K562 (cell line): ENCODE measurements around the gene KIF26B. TPM values are rescaled to one million over a fixed set of nuclear protein-coding genes. Genes with fewer than 3 reads are reported as not detected.

Source experiments
- ATAC-seq: fragments of 200-7000 bp; cut with Tn5 transposase; 3 replicates; pipeline ENCODE4 v1.9.1; 2020; ENCODE audit warnings: moderate library complexity
- BruUV-seq: library from RNA; stranded (reverse); fragments of 400-500 nt; replicated peaks from 2 replicates; lab custom pipeline; 2021; lab: Mats Ljungman, UMichigan
- CTCF ChIA-PET: fragments of 300-600 bp; formaldehyde crosslinking; extraction: SDS; loops from one replicate; lab custom pipeline; 2021; ENCODE audit warnings: low intra/inter-chr PET ratio; lab: Yijun Ruan, JAX
- POLR2A ChIA-PET: fragments of 300-600, 350-650 bp; sonication (Branson Sonifier 250); formaldehyde crosslinking; extraction: SDS; loops from one replicate; lab custom pipeline; 2021; ENCODE audit warnings: antibody characterized with exemption, inconsistent platforms; lab: Yijun Ruan, JAX
- DNase-seq, 4 experiments: peaks; one replicate each; pipeline versions ENCODE4 v3.0.0 to v3.0.0-alpha.2; 2011 to 2018; ENCODE audit warnings: low spot score in 3 of 4, mixed read lengths in 3 of 4; ENCODE audit errors: extremely low read depth in 1 of 4
- FAIRE-seq: peaks from 2 replicates; lab custom pipeline; 2011; peaks lifted over from hg19 to GRCh38; lab: Jason Lieb, UNC
- H2AFZ ChIP-seq: 2 replicates; pipeline ENCODE4 v1.6.0; 2011; ENCODE audit warnings: low read depth, low read length, control low read depth, inconsistent platforms
- H3K27ac ChIP-seq: fragments of 200-600 bp; 3 replicates; pipeline ENCODE4 v1.8.0; 2011; ENCODE audit warnings: low read depth, mild to moderate bottlenecking, control low read depth, inconsistent platforms, low read length, moderate library complexity, mixed read lengths; ENCODE audit errors: extremely low read depth
- H3K27me3 ChIP-seq, 2 experiments: fragments of 300-600 bp in 1 of 2; 2 replicates in 1 of 2; 3 replicates in 1 of 2; pipeline versions ENCODE4 v1.6.0 to v1.8.0; 2011; ENCODE audit warnings: inconsistent platforms in 2 of 2, low read length in 2 of 2, mild to moderate bottlenecking in 1 of 2, mixed read lengths in 1 of 2, moderate library complexity in 1 of 2; ENCODE audit not compliant: control insufficient read depth in 2 of 2, insufficient read depth in 2 of 2
- H3K36me3 ChIP-seq: fragments of 300-600 bp; 3 replicates; pipeline ENCODE4 v1.8.0; 2011; ENCODE audit warnings: mild to moderate bottlenecking, low read length, inconsistent platforms; ENCODE audit not compliant: control insufficient read depth, insufficient read depth
- H3K4me1 ChIP-seq, 2 experiments: fragments of 200-600 bp in 1 of 2; replicated peaks in 1 of 2; 2 replicates in 1 of 2; 3 replicates in 1 of 2; pipeline versions ENCODE4 v1.5.1 to v1.8.0; 2011; ENCODE audit warnings: inconsistent platforms in 2 of 2, low read length in 2 of 2, mild to moderate bottlenecking in 1 of 2, mixed read lengths in 1 of 2, moderate library complexity in 1 of 2; ENCODE audit not compliant: control insufficient read depth in 2 of 2, insufficient read depth in 2 of 2
- H3K4me2 ChIP-seq: 2 replicates; pipeline ENCODE4 v1.6.1; 2011; ENCODE audit warnings: low read length, control low read depth, inconsistent platforms, mixed read lengths; ENCODE audit not compliant: insufficient read depth
- H3K4me3 ChIP-seq: fragments of 200-600 bp; sonication (generic), shearing (Covaris generic); 2 replicates; pipeline ENCODE4 v1.5.1; 2016; ENCODE audit warnings: control low read depth, inconsistent platforms
- H3K79me2 ChIP-seq: fragments of 200-600 bp; 3 replicates; pipeline ENCODE4 v1.8.0; 2011; ENCODE audit warnings: low read length, inconsistent platforms; ENCODE audit not compliant: control insufficient read depth, insufficient read depth
- H3K9ac ChIP-seq, 2 experiments: 2 replicates each; pipeline versions ENCODE4 v1.6.0 to v1.6.1; 2011; ENCODE audit warnings: low read depth in 2 of 2, low read length in 2 of 2, control low read depth in 1 of 2, inconsistent platforms in 1 of 2, mild to moderate bottlenecking in 1 of 2, mixed read lengths in 1 of 2; ENCODE audit not compliant: insufficient read depth in 1 of 2
- H3K9me1 ChIP-seq: one replicate; pipeline ENCODE4 v1.6.0; 2011; ENCODE audit warnings: inconsistent platforms, mild to moderate bottlenecking, low read length, moderate library complexity; ENCODE audit not compliant: control insufficient read depth, insufficient read depth
- H3K9me3 ChIP-seq: replicated peaks from 2 replicates; pipeline ENCODE4 v1.5.1; 2011; ENCODE audit warnings: low read depth, low read length, inconsistent platforms; ENCODE audit not compliant: control insufficient read depth, insufficient read depth
- H4K20me1 ChIP-seq: replicated peaks from 2 replicates; pipeline ENCODE4 v1.6.1; 2011; ENCODE audit warnings: low read length, inconsistent platforms, mixed read lengths; ENCODE audit not compliant: control insufficient read depth, insufficient read depth
- FOXJ2 ChIP-seq: fragments of 200-800 bp; sonication (Bioruptor generic); IDR thresholded peaks from 2 replicates; pipeline ENCODE4 v1.6.1; 2016; ENCODE audit warnings: missing genetic modification characterization, missing compliant biosample characterization
- MEF2D ChIP-seq: conservative IDR thresholded peaks from 2 replicates; pipeline ENCODE4 v1.6.1; 2016; ENCODE audit warnings: low read depth, missing genetic modification characterization, missing compliant biosample characterization
- NFATC3 ChIP-seq: fragments of 450-650 bp; IDR thresholded peaks from 2 replicates; pipeline ENCODE4 v1.6.1; 2017; ENCODE audit warnings: mild to moderate bottlenecking
- PTBP1 ChIP-seq: fragments of 200-400 bp; formaldehyde crosslinking; IDR thresholded peaks from 2 replicates; pipeline ENCODE4 v1.6.1; 2017; ENCODE audit warnings: low read depth, low read length
- RAD21 ChIP-seq, 2 experiments: fragments of 250-450 bp in 1 of 2; fragments of 450-650 bp in 1 of 2; sonication (Bioruptor Pico) in 1 of 2; formaldehyde crosslinking in 1 of 2; IDR thresholded peaks in 1 of 2; conservative IDR thresholded peaks in 1 of 2; 2 replicates each; pipeline versions ENCODE4 v1.4.0 to v1.8.0; 2020 to 2022; ENCODE audit warnings: mild to moderate bottlenecking in 2 of 2, moderate library complexity in 1 of 2
- SNRNP70 ChIP-seq: fragments of 200-400 bp; formaldehyde crosslinking; optimal IDR thresholded peaks from 2 replicates; pipeline ENCODE3; 2017; ENCODE audit warnings: low read depth, low read length
- ZNF384 ChIP-seq: IDR thresholded peaks from 2 replicates; pipeline ENCODE4 v1.6.1; 2012; ENCODE audit warnings: low read depth, low read length, improper control_type of control experiment
- WGBS: fragments of 100-300 bp; shearing (Covaris generic); methylation state at CpG from one replicate; pipeline ENCODE4 v1.1.6; 2016; ENCODE audit warnings: low coverage, mixed read lengths; ENCODE audit not compliant: insufficient coverage; ENCODE audit errors: missing lambda C conversion rate; 5-methylcytosine and 5-hydroxymethylcytosine counted together
- in situ Hi-C: fragments of 300-500 bp; cut with MboI; formaldehyde crosslinking; loops from 4 replicates; pipeline ENCODE4 v1.15.0; 2018; ENCODE audit warnings: inconsistent platforms, mixed read lengths
- intact Hi-C: fragments of 100-400 bp; cut with micrococcal nuclease; formaldehyde crosslinking; loops from 2 replicates; pipeline ENCODE4 v1.14.2; 2022
- polyA plus RNA-seq, 8 experiments: library from polyadenylated mRNA; depleted of rRNA in 4 of 8; stranded (reverse) in 5 of 8; unstranded in 3 of 8; fragments of >200 nt; fragmentation: Nextera tagmentation in 2 of 8; fragmentation: Illumina TruSeq in 1 of 8; extraction: Ambion mirVana in 2 of 8; extraction: Trizol in 1 of 8; gene quantifications; 2 replicates each; pipeline versions ENCODE4 v1.2.1 to v1.2.3, GENCODE V29; 2011 to 2014; ENCODE audit warnings: inconsistent platforms in 1 of 8, missing spikeins in 1 of 8
- total RNA-seq, 7 experiments: library from RNA; depleted of rRNA in 6 of 7; stranded (reverse); fragments of >200 nt in 6 of 7; fragmentation: Illumina TruSeq in 2 of 7; extraction: Trizol in 2 of 7; gene quantifications; 2 replicates each; pipeline versions ENCODE4 v1.2.1 to v1.2.3, GENCODE V29; 2011 to 2021; ENCODE audit warnings: low replicate concordance in 1 of 7
- TF ChIP-seq, protein P1 (sequence below), 2 experiments: fragments of 450-650 bp; IDR thresholded peaks; 2 replicates each; pipeline ENCODE4 v1.6.1; 2018; ENCODE audit warnings: mild to moderate bottlenecking in 2 of 2, low read depth in 1 of 2; ENCODE audit not compliant: partially characterized antibody in 2 of 2

The KIF26B gene
- total and polyA plus RNA-seq, 9 of the 15 experiments (the other 6 are each of a cell fraction or from before 2014, with no cell fraction given), result 0.02 to 0.08 (median 0.03) TPM; not detected in 6

GRCh38 chr1:245380790-245381535, 226.2 kb downstream of the KIF26B start (continued):
- TF ChIP-seq, protein P1, sequence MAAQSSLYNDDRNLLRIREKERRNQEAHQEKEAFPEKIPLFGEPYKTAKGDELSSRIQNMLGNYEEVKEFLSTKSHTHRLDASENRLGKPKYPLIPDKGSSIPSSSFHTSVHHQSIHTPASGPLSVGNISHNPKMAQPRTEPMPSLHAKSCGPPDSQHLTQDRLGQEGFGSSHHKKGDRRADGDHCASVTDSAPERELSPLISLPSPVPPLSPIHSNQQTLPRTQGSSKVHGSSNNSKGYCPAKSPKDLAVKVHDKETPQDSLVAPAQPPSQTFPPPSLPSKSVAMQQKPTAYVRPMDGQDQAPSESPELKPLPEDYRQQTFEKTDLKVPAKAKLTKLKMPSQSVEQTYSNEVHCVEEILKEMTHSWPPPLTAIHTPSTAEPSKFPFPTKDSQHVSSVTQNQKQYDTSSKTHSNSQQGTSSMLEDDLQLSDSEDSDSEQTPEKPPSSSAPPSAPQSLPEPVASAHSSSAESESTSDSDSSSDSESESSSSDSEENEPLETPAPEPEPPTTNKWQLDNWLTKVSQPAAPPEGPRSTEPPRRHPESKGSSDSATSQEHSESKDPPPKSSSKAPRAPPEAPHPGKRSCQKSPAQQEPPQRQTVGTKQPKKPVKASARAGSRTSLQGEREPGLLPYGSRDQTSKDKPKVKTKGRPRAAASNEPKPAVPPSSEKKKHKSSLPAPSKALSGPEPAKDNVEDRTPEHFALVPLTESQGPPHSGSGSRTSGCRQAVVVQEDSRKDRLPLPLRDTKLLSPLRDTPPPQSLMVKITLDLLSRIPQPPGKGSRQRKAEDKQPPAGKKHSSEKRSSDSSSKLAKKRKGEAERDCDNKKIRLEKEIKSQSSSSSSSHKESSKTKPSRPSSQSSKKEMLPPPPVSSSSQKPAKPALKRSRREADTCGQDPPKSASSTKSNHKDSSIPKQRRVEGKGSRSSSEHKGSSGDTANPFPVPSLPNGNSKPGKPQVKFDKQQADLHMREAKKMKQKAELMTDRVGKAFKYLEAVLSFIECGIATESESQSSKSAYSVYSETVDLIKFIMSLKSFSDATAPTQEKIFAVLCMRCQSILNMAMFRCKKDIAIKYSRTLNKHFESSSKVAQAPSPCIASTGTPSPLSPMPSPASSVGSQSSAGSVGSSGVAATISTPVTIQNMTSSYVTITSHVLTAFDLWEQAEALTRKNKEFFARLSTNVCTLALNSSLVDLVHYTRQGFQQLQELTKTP (IDR thresholded peaks at IDR 0.05; ENCODE audit: low read depth in 1 of 2, partially characterized antibody in 2 of 2), result no peak
- TF ChIP-seq FOXJ2 (tag) (no peak), RAD21 (CRISPR knock-in tag; conservative IDR thresholded peaks at IDR 0.05 in 1 of 2, IDR thresholded peaks at IDR 0.05 in 1 of 2) (peak; percentile 36 to 55), ZNF384 (peak; percentile 95)

- no peak for FAIRE-seq
- ATAC-seq, result no peak
- H2AFZ ChIP-seq, result no peak overlapping the region
- no peak overlapping the region for H3K27ac ChIP-seq
- no peaks in the 10 kb centered on the region for H3K4me1 ChIP-seq
- H3K4me3 ChIP-seq, result no peak overlapping the region
- H3K36me3 ChIP-seq, result no peaks in the 10 kb centered on the region
- in situ Hi-C loops, result no loop called here
- no peaks in the 10 kb centered on the region for H3K9me3 ChIP-seq
- H3K9ac ChIP-seq, result no peak overlapping the region
- intact Hi-C loops, result loop anchor here (10.0 kb wide), 1 partner anchor 308 kb away; no protein-coding TSS in a partner anchor
- no peak for DNase-seq
- 0% methylated on average over 9 of the region's 9 CpGs for WGBS
- BruUV-seq, result no TSS peak
- ChIA-PET CTCF (no interaction called here), POLR2A (no interaction called here)
- no peaks in the 10 kb centered on the region for H4K20me1 ChIP-seq
- H3K79me2 ChIP-seq, result no peaks in the 10 kb centered on the region
- no peak overlapping the region for H3K4me2 ChIP-seq
- peaks cover 45 to 62% of the 10 kb centered on the region in 2 experiments for H3K27me3 ChIP-seq
- no peaks in the 10 kb centered on the region for H3K9me1 ChIP-seq
- TF ChIP-seq NFATC3 (no peak), MEF2D (tag) (no peak), PTBP1 (no peak), SNRNP70 (no peak)
These were observed 228.2 kb downstream of the KIF26B start for GRCh38 chr1:245382981-245383380.
